RWPE2 (cell line): ENCODE results near the gene TFF2.

Experiments used
- ATAC-seq: fragments of 200-7000 bp; cut with Tn5 transposase; 3 replicates; pipeline ENCODE4 v1.9.1; 2021; ENCODE audit warnings: low read depth
- DNase-seq: peaks from one replicate; pipeline ENCODE4 v3.0.0-alpha.2; 2020; ENCODE audit warnings: low spot score
- H3K27ac ChIP-seq: fragments of 450-650 bp; 2 replicates; pipeline ENCODE4 v1.5.1; 2017; ENCODE audit warnings: mild to moderate bottlenecking; ENCODE audit not compliant: poor library complexity, severe bottlenecking
- H3K27me3 ChIP-seq: fragments of 250-450 bp; sonication (Bioruptor Pico); 2 replicates; pipeline ENCODE4 v1.5.1; 2021; ENCODE audit warnings: mild to moderate bottlenecking, moderate library complexity; ENCODE audit not compliant: insufficient read depth, poor library complexity, severe bottlenecking
- H3K36me3 ChIP-seq: fragments of 250-450 bp; sonication (Bioruptor Pico); 2 replicates; pipeline ENCODE4 v1.5.1; 2020; ENCODE audit warnings: low read depth, mild to moderate bottlenecking, moderate library complexity
- H3K4me1 ChIP-seq: fragments of 250-450 bp; sonication (Bioruptor Pico); 2 replicates; pipeline ENCODE4 v1.5.1; 2021; ENCODE audit warnings: mild to moderate bottlenecking, moderate library complexity; ENCODE audit not compliant: insufficient read depth, poor library complexity, severe bottlenecking
- H3K4me3 ChIP-seq: fragments of 250-450 bp; sonication (Bioruptor Pico); 2 replicates; pipeline ENCODE4 v1.5.1; 2021; ENCODE audit warnings: mild to moderate bottlenecking, moderate library complexity; ENCODE audit not compliant: severe bottlenecking
- H3K9me3 ChIP-seq: fragments of 250-450 bp; sonication (Bioruptor Pico); 2 replicates; pipeline ENCODE4 v1.5.1; 2021; ENCODE audit warnings: mild to moderate bottlenecking, moderate library complexity; ENCODE audit not compliant: severe bottlenecking
- CTCF ChIP-seq: fragments of 450-650 bp; IDR thresholded peaks from one replicate; pipeline ENCODE4 v1.5.1; 2017; ENCODE audit warnings: mild to moderate bottlenecking, moderate library complexity; ENCODE audit not compliant: poor library complexity, severe bottlenecking

TFF2 gene

GRCh38 chr21:42301371-42302075, 49.3 kb downstream of the TFF2 start:
- DNase-seq, result no peak
- H3K27me3 ChIP-seq, result no peaks in the 10 kb centered on the region
- no peaks in the 10 kb centered on the region for H3K36me3 ChIP-seq
- no peak for TF ChIP-seq CTCF
- no peaks in the 10 kb centered on the region for H3K4me1 ChIP-seq
- ATAC-seq, result no peak
- H3K9me3 ChIP-seq, result no peaks in the 10 kb centered on the region
- no peak overlapping the region for H3K4me3 ChIP-seq
- H3K27ac ChIP-seq, result no peak overlapping the region

- H3K27ac ChIP-seq, result no peak overlapping the region
- no peaks in the 10 kb centered on the region for H3K27me3 ChIP-seq
- no peaks in the 10 kb centered on the region for H3K36me3 ChIP-seq
- H3K4me1 ChIP-seq, result no peaks in the 10 kb centered on the region
- no peak overlapping the region for H3K4me3 ChIP-seq
- no peak for TF ChIP-seq CTCF
- H3K9me3 ChIP-seq, result no peaks in the 10 kb centered on the region
- no peak for ATAC-seq
- no peak for DNase-seq
These were observed 49.8 kb downstream of the TFF2 start for GRCh38 chr21:42300956-42301355.

DNA sequence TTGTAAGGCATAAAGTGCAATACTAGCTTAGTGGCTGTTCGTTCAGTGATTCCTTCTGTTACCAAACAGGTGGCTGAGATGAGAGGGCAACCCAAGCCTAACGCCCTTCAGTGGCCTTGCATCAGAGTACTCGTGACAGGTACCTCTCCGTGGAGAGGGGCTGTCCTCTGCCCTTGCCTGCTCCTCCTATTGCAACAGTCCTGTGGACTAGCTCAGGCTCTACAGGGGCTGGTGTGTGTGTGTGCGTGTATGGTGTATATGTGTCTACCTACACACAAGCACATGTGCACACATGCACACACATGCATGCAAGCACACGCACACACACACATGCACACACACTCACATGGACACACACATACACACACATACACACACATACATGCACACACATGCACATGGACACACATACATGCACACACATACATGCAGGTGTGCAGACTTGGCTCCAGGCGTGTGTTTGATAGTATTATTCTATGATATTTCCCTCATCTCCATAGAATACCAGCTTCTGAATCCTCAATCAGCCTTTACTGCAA, 50.7 kb downstream of the TFF2 start:
- Histone ChIP-seq H3K4me1 (no peaks in the 10 kb centered on the region), H3K36me3 (no peaks in the 10 kb centered on the region), H3K27ac (no peak overlapping the region), H3K9me3 (no peaks in the 10 kb centered on the region), H3K4me3 (no peak overlapping the region), H3K27me3 (no peaks in the 10 kb centered on the region)
- ATAC-seq (no peak), DNase-seq (no peak)
- no peak for TF ChIP-seq CTCF

DNA sequence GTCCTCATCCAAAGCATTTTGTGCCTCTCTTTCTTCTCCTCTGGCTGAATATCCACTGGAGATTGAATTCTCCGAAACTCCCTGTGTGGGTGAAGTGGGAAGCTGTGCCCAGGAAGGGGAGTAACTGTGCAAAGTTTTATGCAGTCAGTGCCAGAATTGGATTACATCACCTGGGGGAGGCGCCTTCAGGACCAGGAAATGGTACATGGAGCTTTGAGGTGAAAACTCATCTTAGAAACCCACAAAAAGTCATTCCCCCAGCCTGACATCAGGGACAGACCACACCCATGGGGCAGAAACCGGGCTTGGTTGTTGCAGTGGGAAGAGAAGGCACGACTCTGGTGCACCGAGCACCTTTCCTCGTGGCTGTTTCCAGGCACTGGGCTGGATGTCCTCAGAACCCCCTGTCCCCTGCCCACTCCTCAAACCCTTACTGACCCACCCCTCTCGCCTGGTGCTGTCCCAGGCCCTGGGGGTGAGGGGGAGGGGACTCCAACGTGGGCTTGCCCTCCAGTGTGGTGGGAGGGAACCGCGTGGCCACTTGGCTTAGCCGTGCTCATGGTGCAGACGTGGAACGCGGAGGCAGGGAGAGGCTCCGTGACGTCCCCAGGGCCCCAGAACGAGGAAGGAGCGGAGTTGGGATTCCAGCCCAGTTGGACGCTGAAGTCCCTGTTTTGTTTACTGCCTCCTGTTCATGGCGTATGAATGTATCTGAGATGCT, 51.3 kb downstream of the TFF2 start:
- DNase-seq (no peak), ATAC-seq (no peak)
- Histone ChIP-seq H3K4me1 (no peaks in the 10 kb centered on the region), H3K27me3 (no peaks in the 10 kb centered on the region), H3K4me3 (no peak overlapping the region), H3K36me3 (no peaks in the 10 kb centered on the region), H3K9me3 (no peaks in the 10 kb centered on the region), H3K27ac (no peak overlapping the region)
- TF ChIP-seq CTCF, result no peak

DNA sequence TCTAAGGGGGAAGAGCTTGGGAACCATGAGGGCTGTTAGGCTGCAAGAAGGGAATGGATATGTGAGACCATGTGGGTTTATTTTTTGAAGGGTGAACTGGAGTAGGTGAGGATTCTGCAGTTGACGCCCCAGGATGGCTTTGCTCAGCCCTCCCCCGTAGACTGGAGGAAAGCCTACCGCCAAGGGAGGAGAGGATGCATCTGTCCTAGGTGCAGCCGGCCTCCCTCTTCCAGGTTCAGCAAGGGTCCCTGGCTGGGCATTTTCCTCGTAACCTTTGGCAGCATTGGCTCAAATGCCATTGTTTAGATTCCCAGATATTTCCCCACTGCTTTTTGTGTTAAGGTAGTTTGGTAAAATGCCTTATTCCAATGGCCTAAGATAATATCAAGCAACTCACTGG, 52.1 kb downstream of the TFF2 start:
- no peaks in the 10 kb centered on the region for H3K36me3 ChIP-seq
- no peak for DNase-seq

More for the DNA sequence above, 52.1 kb downstream of the TFF2 start:
- Histone ChIP-seq H3K4me1 (no peaks in the 10 kb centered on the region), H3K4me3 (no peak overlapping the region), H3K27me3 (no peaks in the 10 kb centered on the region), H3K27ac (no peak overlapping the region), H3K9me3 (no peaks in the 10 kb centered on the region)
- ATAC-seq, result no peak
- no peak for TF ChIP-seq CTCF
